GM18498 (cell line): ENCODE results near the gene KLK8.
"Not testable (repeated sequence)": the region's sequence is repeated elsewhere in the genome, so short reads cannot be mapped to it uniquely, and the experiment has no call there.

Experiments used
- ATAC-seq: cut with Tn5 transposase; IDR thresholded peaks from one replicate; pipeline ENCODE4 v1.9.1; 2021; ENCODE audit warnings: mild to moderate bottlenecking, moderate library complexity; ENCODE audit not compliant: unreplicated experiment

Gene KLK8

GRCh38 chr19:50984416-50984815 lies 17.0 kb downstream of the KLK8 start:
- ATAC-seq, result not testable (repeated sequence)

DNA sequence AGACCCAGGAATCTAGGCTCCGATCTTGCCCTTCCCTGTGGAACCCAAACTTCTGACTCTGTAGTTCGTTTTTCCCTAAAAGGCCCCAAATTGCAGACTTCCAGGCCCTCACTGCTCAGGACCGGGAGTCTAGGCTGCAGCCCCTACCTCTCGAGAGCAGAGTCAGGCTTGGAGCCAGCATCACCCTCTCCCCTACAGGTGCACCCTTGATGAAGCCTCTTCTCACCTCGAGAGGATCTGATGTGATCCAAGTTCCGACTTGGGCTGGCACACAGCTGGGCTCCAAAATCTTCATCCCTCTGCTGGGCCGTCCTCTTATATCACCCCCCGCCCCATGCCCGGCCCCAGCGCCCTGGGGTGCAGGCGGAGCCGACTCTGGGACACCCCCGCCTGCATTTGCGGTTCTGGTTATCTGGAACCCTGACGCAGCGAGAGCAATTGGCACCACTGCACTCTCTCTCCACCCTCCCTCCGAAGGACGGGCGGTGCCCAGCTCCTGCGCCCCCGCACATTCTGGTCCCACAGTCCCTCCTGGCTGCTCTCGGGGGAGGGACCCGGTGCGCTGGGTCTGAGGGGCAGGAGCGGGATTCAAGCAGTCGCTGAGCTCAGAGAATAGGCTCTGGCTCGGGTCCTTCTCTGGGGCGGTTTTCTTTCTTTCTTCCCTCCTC lies 17.6 kb downstream of the KLK8 start, which contains the start of gene KLK7:
KLK7 (minus strand) TSS at position 293 of the 668 bp plus-strand sequence. CDS start 1,518 bp downstream, outside the sequence.
- no peak for ATAC-seq

- ATAC-seq, result no peak
Observed at GRCh38 chr19:50982186-50982585, 19.2 kb downstream of the KLK8 start.

GRCh38 chr19:50981587-50982146 lies 19.7 kb downstream of the KLK8 start:
- no peak for ATAC-seq

DNA sequence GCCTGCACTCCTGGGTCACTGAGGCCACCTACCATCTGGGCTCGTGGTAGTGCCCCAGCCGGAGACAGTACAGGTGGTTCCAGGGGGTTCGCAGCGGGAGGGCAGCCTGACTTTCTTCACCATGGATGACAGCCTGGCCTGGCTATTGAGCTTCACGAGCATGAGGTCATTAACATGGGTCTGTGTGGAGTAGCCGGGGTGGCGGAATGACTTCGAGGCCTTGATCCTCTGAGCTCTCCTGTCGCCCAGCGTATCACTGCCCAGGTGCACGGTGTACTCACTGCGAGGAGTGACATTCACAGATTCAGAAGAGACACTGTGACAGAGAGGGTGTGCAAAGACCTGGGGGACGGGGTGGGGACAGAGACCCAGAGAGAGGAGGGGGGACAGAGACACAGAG lies 21.2 kb downstream of the KLK8 start:
- no peak for ATAC-seq

DNA sequence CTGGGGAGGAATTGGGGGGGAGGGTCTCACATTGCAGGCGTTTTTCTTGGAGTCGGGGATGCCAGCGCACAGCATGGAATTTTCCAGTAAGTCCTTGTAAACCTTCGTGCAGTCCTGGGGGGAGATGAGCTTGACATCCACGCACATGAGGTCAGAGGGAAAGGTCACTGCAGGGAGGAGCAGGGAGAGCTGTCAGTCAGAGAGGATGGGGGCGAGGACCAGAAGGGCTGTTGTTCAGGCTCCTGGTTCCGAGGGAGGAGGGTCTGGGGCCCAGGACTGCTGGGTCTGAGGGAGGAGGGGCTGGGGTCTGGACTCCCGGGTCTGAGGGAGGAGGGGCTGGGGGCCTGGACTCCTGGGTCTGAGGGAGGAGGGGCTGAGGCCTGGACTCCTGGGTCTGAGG lies 21.6 kb downstream of the KLK8 start:
- no peak for ATAC-seq

DNA sequence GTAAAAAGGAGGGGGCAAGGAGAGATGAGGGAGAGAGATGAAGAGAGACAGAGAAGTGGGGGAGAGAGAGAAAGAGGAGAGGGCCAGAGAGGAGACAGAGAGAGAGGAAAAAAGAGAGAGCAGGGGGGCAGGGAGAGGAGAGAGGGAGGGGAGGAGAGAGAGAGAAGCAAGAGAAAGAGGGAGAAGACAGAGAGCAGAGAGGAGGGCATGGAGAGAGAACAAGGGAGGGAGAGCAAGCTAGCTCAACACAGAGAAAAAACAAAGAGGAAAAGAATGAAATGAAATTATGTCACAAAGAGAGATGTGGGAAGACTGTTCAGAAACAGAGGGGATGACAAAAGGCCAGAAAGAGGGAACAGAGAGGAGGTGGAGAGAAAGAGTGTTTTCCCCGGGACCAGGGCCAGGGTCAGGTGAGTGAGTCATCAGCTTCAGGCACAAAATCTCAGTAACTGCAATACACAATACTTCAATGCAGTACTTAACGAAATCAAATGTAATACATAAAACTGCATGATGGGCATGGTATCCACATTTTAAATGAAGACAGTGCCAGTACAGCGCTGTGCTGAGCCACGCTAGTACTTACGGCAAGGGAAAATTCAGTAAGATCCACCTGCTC lies 22.5 kb downstream of the KLK8 start:
- ATAC-seq, result no peak

GRCh38 chr19:50977626-50978025 lies 23.8 kb downstream of the KLK8 start:
- no peak for ATAC-seq

GRCh38 chr19:50975766-50976165 lies 25.6 kb downstream of the KLK8 start:
- ATAC-seq, result no peak

DNA sequence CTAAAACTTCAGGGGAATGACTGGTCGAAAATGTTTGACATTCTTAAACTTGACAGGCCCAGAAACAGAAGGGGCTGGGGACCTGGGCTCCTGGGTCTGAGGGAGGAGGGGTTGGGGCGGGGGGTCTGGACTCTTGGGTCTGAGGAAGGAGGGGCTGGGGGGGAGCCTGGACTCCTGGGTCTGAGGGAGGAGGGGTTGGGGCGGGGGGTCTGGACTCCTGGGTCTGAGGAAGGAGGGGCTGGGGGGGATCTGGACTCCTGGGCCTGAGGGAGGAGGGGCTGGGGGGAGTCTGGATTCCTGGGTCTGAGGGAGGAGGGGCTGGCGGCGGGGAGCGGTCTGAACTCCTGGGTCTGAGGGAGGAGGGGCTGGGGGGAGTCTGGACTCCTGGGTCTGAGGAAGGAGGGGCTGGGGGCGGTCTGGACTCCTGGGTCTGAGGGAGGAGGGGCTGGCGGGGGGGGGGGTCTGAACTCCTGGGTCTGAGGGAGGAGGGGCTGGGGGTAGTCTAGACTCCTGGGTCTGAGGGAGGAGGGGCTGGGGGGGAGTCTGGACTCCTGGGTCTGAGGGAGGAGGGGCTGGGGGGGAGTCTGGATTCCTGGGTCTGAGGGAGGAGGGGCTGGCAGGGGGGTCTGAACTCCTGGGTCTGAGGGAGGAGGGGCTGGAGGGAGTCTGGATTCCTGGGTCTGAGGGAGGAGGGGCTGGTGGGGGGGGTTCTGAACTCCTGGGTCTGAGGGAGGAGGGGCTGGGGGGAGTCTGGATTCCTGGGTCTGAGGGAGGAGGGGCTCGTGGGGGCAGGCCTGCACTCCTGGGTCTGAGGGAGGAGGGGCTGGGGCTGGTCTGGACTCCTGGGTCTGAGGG lies 26.5 kb downstream of the KLK8 start:
- no peak for ATAC-seq

DNA sequence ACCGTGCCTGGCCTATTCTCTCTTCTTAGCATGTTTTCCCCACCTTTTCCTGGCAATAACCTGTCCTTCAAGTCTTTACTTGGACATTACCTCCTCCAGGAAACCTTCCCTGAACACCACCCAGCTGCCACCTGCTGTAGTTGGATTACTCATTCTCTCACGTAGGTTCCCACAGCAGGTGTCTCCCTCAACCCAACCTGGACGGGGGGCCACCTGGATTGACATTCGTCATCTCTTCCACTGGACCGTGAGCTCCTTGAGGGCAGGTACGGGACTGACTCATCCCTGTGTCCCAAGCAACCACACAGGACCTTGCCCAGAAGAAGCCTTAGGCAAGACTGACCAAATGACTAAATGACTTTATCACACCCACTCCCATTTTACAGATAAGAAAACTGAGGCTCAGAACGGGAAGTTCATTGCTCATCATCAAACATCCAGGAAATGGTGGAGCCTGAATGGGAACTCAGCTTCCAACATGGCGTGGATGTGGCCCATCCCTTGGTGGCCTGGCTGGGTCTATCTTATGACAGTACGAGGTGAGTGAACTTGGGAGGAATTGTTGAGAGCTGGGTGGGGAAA lies 28.5 kb downstream of the KLK8 start:
- ATAC-seq, result no peak

DNA sequence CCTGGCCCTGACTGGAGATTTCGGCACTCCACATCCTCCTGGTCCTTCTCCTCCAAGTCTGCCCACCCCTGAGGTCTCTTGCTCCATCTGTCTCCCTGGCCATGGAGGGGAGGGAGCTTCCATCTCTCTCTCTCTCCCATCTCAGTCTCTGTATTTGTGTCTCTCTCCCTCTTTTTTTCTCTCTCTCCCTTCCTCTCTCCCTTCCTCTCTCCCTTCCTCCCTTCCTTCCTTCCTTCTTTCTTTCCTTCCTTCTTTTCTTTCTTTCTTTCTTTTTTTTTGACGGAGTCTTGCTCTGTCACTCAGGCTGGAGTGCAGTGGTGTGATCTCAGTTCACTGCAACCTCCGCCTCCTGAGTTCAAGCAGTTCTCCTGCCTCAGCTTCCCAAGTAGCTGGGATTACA lies 31.6 kb downstream of the KLK8 start:
- ATAC-seq, result not testable (repeated sequence)

GRCh38 chr19:50969413-50969760 lies 32.0 kb downstream of the KLK8 start, which contains the start of gene KLK6:
KLK6 (minus strand) TSS chr19:50969591; CDS start chr19:50968104, 1,487 bp downstream.
- ATAC-seq, result no peak

DNA sequence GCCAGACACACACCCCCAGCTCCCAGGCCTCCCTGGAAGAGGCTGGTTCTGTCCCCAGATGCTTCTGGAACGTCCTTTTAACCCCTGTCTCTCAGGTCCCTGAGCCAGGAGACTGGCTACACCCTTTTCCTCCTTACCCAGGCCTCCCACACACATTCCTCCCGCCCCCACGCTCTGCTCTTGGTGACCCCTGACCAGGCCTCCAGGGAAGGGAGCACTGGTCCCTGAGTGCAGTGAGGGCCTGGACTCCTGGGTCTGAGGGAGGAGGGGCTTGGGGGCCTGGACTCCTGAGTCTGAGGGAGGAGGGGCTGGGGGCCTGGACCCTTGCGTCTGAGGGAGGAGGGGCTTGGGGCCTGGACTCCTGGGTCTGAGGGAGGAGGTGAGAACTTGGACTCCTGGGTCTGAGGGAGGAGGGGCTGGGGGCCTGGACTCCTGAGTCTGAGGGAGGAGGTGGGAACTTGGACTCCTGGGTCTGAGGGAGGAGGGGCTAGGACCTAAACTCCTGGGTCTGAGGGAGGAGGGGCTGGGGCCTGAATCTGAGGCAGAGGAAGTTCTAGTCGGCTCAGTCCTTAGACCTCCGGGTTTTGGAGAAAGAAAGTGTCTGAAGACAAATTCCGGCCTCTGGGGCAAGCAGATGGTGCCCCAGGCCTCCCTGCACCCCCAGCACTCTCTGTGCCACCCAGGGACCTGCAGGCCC lies 32.5 kb downstream of the KLK8 start:
- ATAC-seq, result no peak

DNA sequence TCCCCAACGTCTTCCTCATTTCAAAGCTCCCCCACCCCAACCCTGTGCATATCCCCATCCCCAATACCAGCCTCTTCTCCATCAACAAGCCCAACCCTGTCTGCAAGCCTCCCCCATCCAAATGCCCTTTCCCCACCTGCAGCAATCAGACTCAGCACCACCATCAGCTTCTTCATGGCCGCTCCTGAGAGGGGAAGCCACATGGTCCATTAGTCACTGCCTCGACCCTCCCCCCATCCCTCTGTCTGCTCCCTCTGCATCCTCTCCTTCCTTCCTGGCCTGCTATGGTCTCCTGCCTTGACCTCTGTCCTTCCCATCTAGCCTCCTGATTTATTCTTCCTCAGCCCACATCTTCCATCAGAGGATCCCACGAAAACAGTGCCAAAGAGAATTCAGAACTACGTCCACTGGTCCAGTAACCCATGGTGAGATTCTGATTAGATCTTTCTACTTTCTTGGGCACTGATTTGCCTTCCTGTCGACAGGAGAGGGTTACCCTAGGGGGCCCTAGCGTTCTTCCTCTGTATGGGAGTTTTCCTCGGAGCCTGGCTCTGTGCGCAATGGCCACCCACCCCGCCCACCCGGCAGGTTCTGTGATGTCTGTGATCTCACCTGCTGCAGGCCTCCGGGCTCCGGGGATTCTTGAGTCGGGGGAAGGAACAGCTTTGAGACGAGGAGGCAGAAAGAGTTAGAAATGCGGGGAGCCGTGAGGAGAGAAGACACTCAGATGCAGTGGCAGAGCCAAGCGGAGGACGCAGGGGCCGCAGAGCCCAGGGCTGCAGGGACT lies 33.3 kb downstream of the KLK8 start:
- ATAC-seq, result no peak

- no peak for ATAC-seq
Observed at GRCh38 chr19:50964266-50964665, 37.1 kb downstream of the KLK8 start.

- no peak for ATAC-seq
Observed at GRCh38 chr19:50963381-50963780, 38.0 kb downstream of the KLK8 start.

DNA sequence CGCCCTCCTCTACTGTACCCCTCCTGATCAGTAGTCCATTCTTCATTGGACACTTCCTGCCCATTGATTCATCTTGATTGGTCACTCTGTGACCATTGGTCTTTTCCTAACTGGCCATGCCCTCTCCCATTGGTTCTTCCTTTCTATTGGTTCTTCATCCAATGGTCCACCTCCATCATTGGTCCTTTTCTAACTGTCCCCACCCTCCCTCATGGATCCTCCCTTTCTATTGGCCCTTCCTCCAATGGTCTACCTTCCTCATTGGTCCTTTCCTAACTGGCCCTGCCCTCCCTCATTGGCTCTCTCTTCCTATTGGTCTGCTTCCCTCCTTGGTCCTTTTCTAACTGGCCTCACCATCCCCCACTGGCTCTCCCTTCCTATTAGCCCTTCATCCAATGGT lies 39.2 kb downstream of the KLK8 start:
- no peak for ATAC-seq

GRCh38 chr19:50959731-50960500 lies 41.5 kb downstream of the KLK8 start:
- ATAC-seq, result no peak
